Cardiac septum (tissue), 1 donor: Measurements from ENCODE around the gene SPTBN4. TPM values are rescaled to one million over a fixed set of nuclear protein-coding genes. Genes with fewer than 3 reads are reported as not detected.

Experiments used
- DNase-seq: peaks from one replicate; pipeline ENCODE4 v3.0.0-alpha.2; 2020; ENCODE audit warnings: low spot score
- intact Hi-C: fragments of 100-400 bp; cut with DNase I; formaldehyde crosslinking; loops from one replicate; pipeline ENCODE4 v1.14.0; 2022
- total RNA-seq: library from RNA; stranded (reverse); fragmentation: NEBNext Ultra II Directional; extraction: Animal tissue kit (Norgen Biotek cat#: 25700); gene quantifications from one replicate; pipeline ENCODE4 v1.2.1, GENCODE V29; 2021
- donor health status: DM: no; HTN: no; CAD: no.

The SPTBN4 gene
- total RNA-seq, 1 donor from 2014 or later = 5.1 TPM

DNA sequence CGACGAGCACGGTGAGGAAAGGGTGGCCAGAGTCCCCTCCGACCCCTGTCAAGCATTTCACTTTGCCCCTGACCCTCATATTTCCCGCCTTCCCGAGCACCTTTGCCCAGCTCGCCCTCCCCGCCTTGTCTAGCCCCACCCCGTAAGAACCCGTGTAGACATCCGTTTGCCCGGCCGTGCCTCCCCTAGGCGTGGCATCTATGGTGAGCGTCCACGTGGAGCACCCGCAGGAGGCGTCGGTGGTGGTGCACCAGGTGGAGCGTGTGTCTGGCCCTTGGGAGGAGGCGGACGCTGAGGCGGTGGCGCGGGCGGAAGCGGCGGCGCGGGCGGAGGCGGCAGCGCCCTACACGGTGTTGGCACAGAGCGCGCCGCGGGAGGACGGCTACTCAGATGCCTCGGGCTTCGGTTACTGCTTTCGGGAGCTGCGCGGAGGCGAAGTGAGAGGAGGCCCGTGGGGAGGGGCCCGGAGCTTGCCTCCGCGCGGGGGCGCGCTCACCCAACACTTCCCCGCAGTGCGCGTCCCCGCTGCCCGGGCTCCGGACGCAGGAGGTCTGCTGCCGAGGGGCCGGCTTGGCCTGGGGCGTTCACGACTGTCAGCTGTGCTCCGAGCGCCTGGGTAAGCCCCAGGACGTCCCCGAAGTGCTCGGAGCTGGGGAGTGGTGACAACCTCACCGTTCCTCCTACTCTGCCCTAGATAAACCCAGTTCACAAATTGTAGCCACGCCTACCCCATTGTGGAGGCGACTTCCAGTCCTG is 138.6 kb downstream of the SPTBN4 start:
- intact Hi-C loops = loop anchor here (2.0 kb wide), 1 partner anchor 29 kb away; no protein-coding TSS in a partner anchor

DNA sequence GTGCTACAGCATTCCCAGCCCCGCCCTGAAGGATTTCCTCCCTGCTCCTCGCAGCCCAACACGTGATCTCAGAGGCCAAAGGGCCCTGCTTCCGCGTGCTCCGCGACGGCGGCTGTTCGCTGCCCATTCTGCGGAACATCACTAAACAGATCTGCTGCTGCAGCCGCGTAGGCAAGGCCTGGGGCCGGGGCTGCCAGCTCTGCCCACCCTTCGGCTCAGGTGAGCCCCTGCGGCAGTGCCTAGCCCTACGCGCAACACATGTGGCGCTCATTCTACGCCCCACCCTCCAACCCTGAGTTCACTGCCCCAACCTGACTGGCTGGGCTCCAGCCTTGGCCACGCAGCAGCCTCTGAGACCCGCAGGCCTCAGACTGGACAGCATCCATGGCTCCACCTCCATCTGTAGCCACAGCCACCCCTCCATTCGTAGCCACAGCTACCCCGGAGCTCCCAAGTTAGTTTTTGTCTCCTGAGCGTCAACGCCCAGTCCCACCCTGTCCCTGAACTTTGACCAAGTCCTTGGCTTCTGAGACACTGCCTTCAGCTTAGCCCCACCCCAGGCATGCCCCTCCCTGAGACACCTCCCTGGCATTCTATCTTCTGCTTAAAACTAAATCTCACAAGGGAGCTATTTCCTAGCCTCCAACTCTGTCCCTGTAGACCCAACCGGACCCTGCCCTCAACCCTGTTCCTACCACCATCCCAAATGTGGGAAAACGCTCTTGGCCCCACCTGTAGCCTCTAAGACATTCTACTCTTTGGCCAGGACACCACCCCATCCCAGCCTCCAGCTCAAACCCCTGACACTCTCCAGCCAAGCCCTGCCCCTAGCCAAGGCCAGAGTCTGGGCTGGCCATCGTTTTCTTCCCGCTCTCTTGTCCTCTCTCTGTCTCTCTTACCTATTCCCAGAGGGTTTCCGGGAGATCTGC is 140.8 kb downstream of the SPTBN4 start:
- no peak for DNase-seq
- intact Hi-C loops = no loop called here

More for the DNA sequence above, 138.6 kb downstream of the SPTBN4 start:
- DNase-seq = peak; percentile 84

DNA sequence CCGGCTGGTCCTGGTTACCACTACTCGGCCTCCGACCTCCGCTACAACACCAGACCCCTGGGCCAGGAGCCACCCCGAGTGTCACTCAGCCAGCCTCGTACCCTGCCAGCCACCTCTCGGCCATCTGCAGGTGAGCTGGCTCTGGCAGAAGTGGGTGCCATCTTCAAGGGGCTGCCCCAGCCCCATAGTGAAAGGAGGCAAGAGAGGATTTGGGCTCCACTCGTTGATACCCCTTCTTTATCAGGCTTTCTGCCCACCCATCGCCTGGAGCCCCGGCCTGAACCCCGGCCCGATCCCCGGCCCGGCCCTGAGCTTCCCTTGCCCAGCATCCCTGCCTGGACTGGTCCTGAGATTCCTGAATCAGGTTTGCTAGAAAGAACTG is 141.4 kb downstream of the SPTBN4 start:
- no peak for DNase-seq
- intact Hi-C loops = no loop called here

DNA sequence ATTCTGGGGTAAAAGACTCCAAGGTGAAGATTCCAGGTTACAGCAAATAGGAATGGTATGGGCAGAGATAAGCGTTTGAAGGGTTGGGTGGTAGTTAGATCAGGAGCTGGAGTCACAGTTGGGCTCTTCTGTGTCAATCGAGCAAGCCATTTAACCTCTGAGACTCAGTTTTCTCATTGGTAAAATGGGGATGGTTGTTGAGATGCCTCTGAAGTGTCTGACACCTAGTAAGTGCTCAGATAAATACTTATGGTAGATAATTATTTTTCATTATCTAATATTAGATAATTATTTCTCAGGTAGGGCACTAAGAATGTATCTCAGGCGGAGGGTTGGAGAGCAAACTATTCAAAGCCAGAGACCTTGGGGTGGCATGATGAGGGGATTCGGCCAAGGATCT is 142.2 kb downstream of the SPTBN4 start:
- DNase-seq = no peak
- intact Hi-C loops = no loop called here

DNA sequence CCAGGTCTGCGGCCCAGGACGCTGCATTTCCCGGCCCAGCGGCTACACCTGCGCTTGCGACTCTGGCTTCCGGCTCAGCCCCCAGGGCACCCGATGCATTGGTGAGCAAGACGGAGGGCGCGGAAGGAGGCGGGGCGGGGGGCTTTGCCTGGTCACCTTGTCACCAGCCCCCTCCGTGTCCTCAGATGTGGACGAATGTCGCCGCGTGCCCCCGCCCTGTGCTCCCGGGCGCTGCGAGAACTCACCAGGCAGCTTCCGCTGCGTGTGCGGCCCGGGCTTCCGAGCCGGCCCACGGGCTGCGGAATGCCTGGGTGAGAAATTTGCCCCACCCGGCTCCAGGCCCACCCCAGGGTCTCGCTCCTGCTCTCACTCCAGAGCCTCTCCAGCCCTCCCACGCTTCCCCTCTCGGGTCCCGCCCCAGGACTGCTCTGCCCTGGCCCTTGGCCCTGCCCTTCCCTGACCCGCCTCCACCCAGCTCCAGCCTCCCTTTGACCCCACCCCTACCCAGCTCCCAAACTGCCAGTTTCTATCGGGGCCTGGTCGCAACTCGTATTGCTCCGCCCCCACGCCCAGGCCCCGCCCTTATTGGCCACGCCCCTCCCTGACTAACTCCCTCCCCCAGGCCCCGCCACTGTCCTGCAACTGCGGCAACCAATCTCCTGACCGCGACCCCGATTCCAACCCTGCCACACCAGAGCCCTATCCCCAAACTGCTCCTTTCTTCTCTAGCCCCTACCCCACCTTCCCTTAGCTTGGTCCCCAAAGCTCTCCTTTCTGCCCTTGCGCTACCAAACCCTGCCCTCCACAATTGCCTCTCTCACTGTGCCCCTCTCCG is 143.0 kb downstream of the SPTBN4 start:
- peak; percentile 92 for DNase-seq
- intact Hi-C loops = no loop called here

DNA sequence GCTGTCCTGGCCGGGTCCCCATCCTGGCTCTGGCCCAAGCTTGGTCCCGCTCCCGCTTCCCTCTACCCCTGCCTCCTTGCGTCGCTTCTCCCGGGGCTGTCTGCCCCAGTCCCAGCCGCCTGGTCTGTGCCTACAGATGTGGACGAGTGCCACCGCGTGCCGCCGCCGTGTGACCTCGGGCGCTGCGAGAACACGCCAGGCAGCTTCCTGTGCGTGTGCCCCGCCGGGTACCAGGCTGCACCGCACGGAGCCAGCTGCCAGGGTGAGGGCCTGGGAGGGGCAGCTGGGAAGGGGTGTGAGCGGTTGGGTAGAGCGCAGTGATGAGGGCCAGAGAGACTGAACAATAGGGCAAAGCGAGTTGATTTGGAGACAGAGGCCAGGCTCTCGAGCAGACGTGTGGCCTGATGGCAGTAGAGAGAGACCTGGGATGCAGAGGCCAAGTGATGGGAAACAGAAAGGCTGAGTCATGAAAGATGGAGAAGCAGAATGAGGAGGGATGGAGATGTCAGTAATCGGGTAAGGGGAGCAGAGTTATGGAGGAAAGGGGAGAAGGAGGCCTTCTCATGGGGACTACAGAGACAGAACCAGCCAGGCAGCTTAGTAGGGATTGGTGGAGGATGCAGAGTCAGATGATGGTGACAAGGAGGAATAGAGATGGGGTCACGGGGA is 143.7 kb downstream of the SPTBN4 start:
- peak; percentile 88 for DNase-seq

DNA sequence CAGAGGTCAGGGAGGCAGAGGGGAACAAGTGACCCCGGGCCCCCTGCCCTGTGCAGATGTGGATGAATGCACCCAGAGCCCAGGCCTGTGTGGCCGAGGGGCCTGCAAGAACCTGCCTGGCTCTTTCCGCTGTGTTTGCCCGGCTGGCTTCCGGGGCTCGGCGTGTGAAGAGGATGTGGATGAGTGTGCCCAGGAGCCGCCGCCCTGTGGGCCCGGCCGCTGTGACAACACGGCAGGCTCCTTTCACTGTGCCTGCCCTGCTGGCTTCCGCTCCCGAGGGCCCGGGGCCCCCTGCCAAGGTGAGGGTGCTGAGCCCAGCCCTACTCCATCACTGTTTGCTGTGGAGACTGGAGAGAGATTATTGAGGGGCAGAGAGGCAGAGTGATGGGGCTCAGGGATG is 144.3 kb downstream of the SPTBN4 start:
- intact Hi-C loops = no loop called here

More for the DNA sequence above, 143.7 kb downstream of the SPTBN4 start:
- intact Hi-C loops = no loop called here

DNA sequence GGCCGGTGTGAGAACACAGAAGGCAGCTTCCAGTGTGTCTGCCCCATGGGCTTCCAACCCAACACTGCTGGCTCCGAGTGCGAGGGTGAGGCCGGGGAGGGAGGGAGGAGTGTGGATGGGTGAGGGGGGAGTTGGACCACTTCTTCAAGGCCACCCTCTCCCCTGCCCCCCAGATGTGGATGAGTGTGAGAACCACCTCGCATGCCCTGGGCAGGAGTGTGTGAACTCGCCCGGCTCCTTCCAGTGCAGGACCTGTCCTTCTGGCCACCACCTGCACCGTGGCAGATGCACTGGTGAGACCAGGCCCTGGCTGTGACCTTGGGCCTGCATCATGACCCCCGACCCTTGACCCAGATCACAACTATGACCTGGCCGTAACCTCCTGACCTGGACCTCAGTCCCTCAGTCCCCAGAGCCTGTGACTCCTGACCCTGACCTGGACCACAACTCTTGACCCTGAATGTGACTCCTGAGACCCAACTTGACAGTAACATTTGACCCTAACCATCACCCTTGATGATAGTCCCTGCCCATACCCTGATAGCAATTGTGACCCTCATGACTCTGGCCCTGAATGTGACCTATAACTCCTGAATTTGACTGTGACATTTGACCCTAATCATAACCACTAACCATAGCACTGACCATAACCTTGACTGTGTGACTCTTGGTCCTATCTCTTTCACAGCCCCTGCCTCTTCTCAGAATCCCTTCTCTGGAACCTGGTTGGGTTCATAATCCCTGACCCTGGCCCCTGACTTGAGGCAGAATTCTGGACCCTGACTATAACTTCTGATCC is 145.3 kb downstream of the SPTBN4 start:
- intact Hi-C loops = no loop called here
- no peak for DNase-seq

More for the DNA sequence above, 144.3 kb downstream of the SPTBN4 start:
- DNase-seq = no peak

DNA sequence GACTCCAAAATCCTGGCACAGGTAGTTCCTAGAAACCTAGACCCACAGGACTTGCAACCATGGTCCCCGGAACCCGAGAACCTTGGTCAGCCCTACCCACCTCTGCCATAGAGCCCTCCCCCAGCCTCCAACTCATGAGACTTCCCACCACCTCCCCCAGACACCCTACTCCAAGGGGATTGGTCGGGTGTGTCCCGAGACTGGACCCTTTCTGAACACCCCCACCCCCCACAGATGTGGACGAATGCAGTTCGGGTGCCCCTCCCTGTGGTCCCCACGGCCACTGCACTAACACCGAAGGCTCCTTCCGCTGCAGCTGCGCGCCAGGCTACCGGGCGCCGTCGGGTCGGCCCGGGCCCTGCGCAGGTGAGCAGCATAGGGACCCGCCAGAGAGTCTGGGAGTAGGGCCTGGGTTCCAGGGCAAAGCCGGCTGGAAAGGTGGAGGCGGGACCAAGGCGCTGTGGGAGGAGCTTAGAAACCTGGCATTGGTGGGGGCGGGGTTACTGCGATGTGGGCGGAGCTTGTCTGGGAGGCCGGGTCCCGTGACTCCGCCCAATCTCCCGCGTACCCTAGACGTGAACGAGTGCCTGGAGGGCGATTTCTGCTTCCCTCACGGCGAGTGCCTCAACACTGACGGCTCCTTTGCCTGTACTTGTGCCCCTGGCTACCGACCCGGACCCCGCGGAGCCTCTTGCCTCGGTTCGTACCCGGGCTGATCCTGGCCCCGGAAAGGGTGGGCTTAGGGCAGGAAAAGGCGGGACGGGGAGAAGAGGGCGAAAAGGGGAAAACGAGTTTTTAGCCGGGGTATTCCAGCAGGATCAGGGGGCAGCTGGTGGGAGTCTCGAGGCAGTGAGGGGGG is 146.3 kb downstream of the SPTBN4 start:
- intact Hi-C loops = no loop called here
- DNase-seq = no peak

DNA sequence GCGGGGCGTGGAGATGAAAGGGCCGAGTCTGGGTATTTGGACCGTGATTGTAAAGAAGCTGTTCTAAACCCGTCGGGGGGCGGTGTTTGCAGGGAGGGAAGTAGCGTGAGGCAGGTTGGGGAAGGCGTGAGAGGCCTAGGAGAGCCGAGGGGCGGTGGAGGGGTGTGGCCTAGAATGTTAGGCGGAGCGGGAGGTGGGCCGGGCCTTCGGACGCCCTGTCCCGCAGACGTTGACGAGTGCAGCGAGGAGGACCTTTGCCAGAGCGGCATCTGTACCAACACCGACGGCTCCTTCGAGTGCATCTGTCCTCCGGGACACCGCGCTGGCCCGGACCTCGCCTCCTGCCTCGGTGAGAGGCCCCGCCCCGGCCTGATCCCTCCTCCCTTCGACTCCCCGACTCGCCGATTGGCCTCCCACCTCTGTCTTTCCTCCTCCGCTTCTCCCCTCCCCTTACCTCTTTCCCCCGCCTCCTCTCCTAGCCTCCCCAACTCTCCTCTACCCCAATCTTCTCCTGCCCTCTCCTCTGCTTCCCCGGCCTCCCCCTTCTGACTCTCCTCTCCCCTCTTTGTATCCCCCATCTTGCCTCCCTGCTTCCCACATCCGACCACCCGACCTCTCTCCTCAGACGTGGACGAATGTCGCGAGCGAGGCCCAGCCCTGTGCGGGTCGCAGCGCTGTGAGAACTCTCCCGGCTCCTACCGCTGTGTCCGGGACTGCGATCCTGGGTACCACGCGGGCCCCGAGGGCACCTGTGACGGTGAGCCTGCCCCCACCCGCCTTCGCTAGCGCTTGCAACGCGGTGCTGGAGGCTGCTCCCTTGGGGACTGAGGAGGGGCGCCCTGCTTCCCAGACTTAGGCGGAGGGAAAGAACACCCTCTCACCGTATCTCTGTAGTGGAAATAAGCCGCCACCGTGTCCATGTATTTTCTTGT is 147.2 kb downstream of the SPTBN4 start:
- intact Hi-C loops = no loop called here
- DNase-seq = peak; percentile 85

DNA sequence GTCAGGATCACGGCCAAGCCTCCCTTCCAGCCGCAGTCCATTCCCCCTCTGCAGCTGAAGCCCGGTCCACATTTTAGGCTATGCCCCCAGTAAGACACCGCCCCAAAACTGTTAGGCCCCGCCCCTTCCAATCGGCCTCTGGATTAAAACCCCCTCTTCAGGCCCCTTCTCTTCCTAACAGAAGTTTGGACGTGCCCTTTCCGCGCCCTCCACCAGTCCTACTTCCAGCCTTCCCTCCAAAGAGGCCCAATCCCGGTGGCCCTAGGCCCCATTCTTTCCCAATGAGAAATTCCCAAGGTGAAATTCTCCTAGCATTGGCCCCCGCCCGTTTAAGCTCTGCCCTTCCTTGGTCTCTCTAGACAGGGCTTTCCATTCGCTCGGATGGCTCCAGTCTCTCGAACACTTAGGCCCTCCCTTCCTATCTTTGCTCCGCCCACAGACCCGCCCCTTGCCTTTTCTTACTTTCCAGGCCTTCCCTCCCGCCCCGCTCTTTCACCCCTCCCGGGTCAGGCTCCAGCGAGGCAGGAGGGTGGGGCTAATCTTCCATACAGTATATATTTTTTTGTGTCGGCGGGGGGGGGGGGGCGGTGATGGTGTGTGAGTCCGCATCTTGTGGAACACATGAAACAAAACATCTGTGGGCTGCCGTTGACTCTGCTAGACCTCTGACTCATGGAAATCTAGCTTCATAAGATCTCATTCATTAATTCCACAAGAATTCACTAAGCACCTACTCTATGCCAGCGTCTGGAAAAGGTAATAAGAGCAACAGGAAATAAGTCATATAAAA is 148.0 kb downstream of the SPTBN4 start:
- DNase-seq = peak; percentile 85
- intact Hi-C loops = no loop called here

DNA sequence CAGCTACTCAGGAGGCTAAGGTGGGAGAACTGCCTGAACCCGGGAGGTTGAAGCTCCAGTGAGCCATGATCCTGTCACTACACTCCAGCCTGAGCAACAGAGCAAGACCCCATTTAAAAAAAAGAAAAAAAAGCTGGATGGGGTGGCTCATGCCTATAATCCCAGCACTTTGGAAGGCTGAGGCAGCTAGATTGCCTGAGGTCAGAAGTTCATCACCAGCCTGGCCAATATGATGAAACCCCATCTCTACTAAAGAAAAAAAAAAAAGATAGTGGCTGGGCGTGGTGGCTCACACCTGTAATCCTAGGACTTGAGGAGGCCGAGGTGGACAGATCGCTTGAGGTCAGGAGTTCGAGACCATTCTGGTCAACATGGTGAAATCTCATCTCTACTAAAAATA is 149.4 kb downstream of the SPTBN4 start:
- intact Hi-C loops = no loop called here
- DNase-seq = no peak

DNA sequence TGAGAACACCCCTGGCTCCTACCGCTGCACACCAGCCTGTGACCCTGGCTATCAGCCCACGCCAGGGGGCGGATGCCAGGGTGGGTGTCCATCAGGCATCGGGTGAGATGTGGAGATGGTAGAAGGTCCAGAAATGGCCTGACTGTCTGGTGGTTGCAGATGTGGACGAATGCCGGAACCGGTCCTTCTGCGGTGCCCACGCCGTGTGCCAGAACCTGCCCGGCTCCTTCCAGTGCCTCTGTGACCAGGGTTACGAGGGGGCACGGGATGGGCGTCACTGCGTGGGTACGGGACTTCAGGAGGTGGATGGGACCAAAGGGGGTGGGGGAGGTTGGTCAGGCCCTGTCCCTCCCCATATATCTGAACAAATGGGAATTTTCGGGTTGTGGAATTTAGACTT is 150.1 kb downstream of the SPTBN4 start:
- no peak for DNase-seq
- intact Hi-C loops = no loop called here

DNA sequence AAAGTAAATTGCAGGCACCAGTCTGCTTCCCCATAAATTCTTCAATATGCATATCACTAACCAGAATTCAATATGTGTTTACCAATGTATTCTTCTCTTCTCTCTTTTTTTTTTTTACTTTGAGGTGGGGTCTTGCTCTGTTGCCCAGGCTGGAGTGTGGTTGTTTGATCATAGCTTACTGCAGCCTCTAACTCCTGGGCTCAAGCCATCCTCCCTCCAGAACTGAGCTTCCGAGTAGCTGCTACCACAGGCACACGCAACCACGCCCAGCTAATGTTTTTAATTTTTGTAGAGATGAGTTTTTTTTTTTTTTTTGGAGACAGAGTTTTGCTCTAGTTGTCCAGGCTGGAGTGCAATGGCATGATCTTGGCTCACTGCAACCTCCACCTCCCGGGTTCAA is 151.2 kb downstream of the SPTBN4 start:
- intact Hi-C loops = no loop called here
- no peak for DNase-seq

DNA sequence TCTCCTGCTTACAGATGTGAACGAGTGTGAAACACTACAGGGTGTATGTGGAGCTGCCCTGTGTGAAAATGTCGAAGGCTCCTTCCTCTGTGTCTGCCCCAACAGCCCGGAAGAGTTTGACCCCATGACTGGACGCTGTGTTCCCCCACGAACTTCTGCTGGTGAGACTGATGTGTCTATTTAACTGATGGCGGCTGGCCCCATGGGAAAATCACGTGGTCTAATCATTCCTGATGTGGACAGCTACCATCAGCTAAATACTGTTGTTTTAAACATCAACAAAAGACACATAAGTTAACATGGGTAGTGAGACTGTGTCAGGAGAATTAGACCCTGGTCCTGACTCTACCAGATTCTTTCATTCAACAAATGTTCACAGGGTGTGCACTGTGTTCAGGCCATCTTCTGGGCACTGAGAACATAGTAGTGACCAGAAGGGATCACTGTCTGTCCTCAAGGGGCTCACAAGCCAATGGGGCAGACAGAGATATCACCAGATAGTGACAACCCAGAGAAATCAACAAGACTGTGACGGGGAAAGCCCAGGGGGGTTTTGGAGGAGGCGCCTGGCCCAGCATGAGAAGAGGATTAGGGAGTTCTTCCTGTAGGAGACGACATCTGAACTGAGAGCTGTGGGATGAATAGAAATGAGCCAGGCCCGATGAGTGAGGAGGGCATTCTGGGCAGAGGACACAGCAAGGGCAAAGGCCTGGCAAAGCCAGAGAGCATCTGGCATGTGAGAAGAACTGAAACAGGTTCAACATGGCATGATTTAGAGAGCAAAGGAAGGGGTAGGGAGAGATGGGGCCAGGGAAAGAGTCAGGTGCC is 152.7 kb downstream of the SPTBN4 start:
- intact Hi-C loops = no loop called here
- DNase-seq = no peak
